GM23338 (cell line): ENCODE measurements around the gene SNTG2. TPM values are rescaled to one million over a fixed set of nuclear protein-coding genes. Genes with fewer than 3 reads are reported as not detected.

Source experiments
- ATAC-seq: fragments of 200-7000 bp; cut with Tn5 transposase; 3 replicates; pipeline ENCODE4 v1.9.1; 2020
- DNase-seq: peaks from one replicate; pipeline ENCODE4 v3.0.0-alpha.2; 2015; ENCODE audit warnings: low spot score
- H2AFZ ChIP-seq: fragments of 200-600 bp; sonication (generic); 2 replicates; pipeline ENCODE4 v1.8.0; 2016; ENCODE audit warnings: antibody characterized with exemption, mild to moderate bottlenecking, moderate library complexity
- H3F3A ChIP-seq: fragments of 200-600 bp; sonication (generic); replicated peaks from 2 replicates; pipeline ENCODE4 v1.8.0; 2017; ENCODE audit warnings: antibody characterized with exemption, mixed run types, low read depth
- H3K27ac ChIP-seq: fragments of 200-600 bp; sonication (generic); 2 replicates; pipeline ENCODE4 v1.6.1; 2016; ENCODE audit warnings: low read depth
- H3K27me3 ChIP-seq: fragments of 200-600 bp; sonication (generic); 2 replicates; pipeline ENCODE4 v1.8.0; 2016; ENCODE audit warnings: mild to moderate bottlenecking, mixed run types, moderate library complexity; ENCODE audit not compliant: insufficient read depth
- H3K36me3 ChIP-seq: fragments of 200-600 bp; sonication (generic); 2 replicates; pipeline ENCODE4 v1.8.0; 2016; ENCODE audit warnings: mild to moderate bottlenecking; ENCODE audit not compliant: insufficient read depth
- H3K4me1 ChIP-seq: fragments of 200-600 bp; sonication (generic); 2 replicates; pipeline ENCODE4 v1.8.0; 2016; ENCODE audit warnings: mild to moderate bottlenecking, moderate library complexity; ENCODE audit not compliant: insufficient read depth
- H3K4me2 ChIP-seq: fragments of 200-600 bp; sonication (generic); 2 replicates; pipeline ENCODE4 v1.7.1; 2017; ENCODE audit warnings: mixed run types
- H3K4me3 ChIP-seq: fragments of 200-600 bp; sonication (generic); 2 replicates; pipeline ENCODE4 v1.6.1; 2016; ENCODE audit warnings: mixed run types
- H3K79me2 ChIP-seq: fragments of 200-600 bp; sonication (generic); replicated peaks from 2 replicates; pipeline ENCODE4 v1.8.0; 2017; ENCODE audit warnings: mild to moderate bottlenecking; ENCODE audit not compliant: insufficient read depth
- H3K9me2 ChIP-seq: fragments of 200-600 bp; sonication (generic); 2 replicates; pipeline ENCODE4 v1.8.0; 2017; ENCODE audit not compliant: insufficient read depth
- H4K20me1 ChIP-seq: fragments of 200-600 bp; sonication (generic); replicated peaks from 2 replicates; pipeline ENCODE4 v1.8.0; 2017; ENCODE audit warnings: mild to moderate bottlenecking; ENCODE audit not compliant: insufficient read depth
- H3K27ac Mint-ChIP-seq: 2 replicates; pipeline ENCODE4 v1.8.0; 2020; ENCODE audit warnings: inconsistent platforms, mild to moderate bottlenecking, moderate library complexity, mixed read lengths
- H3K27me3 Mint-ChIP-seq: 3 replicates; pipeline ENCODE4 v1.8.0; 2022; ENCODE audit warnings: low read depth, mild to moderate bottlenecking, moderate library complexity, mixed read lengths, inconsistent platforms; ENCODE audit not compliant: insufficient read depth, poor library complexity
- H3K36me3 Mint-ChIP-seq: 3 replicates; pipeline ENCODE4 v1.8.0; 2021; ENCODE audit warnings: low read depth, mild to moderate bottlenecking, inconsistent platforms, moderate library complexity, mixed read lengths
- H3K4me1 Mint-ChIP-seq: 3 replicates; pipeline ENCODE4 v1.8.0; 2020; ENCODE audit warnings: mild to moderate bottlenecking, inconsistent platforms, mixed read lengths
- H3K4me3 Mint-ChIP-seq: 3 replicates; pipeline ENCODE4 v1.8.0; 2021; ENCODE audit warnings: moderate library complexity, mild to moderate bottlenecking, inconsistent platforms, mixed read lengths
- H3K9me3 Mint-ChIP-seq: 3 replicates; pipeline ENCODE4 v1.8.0; 2020; ENCODE audit warnings: moderate library complexity, mild to moderate bottlenecking, inconsistent platforms, mixed read lengths
- EZH2 ChIP-seq: fragments of 200-600 bp; sonication (generic); IDR thresholded peaks from one replicate; pipeline ENCODE4 v1.8.0; 2017; ENCODE audit warnings: antibody characterized with exemption, mild to moderate bottlenecking, low read depth; ENCODE audit not compliant: unreplicated experiment
- JUNB ChIP-seq: IDR thresholded peaks from one replicate; pipeline ENCODE4 v1.6.1; 2016; ENCODE audit warnings: antibody characterized with exemption; ENCODE audit not compliant: unreplicated experiment
- NANOG ChIP-seq: IDR thresholded peaks from 2 replicates; pipeline ENCODE4 v1.6.1; 2016; ENCODE audit warnings: antibody characterized with exemption, borderline replicate concordance
- STAT1 ChIP-seq: IDR thresholded peaks from one replicate; pipeline ENCODE4 v1.6.1; 2016; ENCODE audit warnings: antibody characterized with exemption; ENCODE audit not compliant: unreplicated experiment
- ZNF331 ChIP-seq: fragments of 250-450 bp; sonication (Bioruptor Pico); IDR thresholded peaks from 2 replicates; pipeline ENCODE4 v1.5.0; 2020; ENCODE audit warnings: low read depth, mild to moderate bottlenecking, moderate library complexity
- polyA plus RNA-seq: library from polyadenylated mRNA; unstranded; fragments of >200 nt; fragmentation: Nextera tagmentation; extraction: Ambion mirVana; gene quantifications from 2 replicates; pipeline ENCODE4 v1.2.1, GENCODE V29; 2016
- total RNA-seq: library from RNA; depleted of rRNA; stranded (reverse); fragments of >200 nt; shearing (Covaris generic); gene quantifications from 2 replicates; pipeline ENCODE4 v1.2.3, GENCODE V29; 2014
- TF ChIP-seq, protein P1 (sequence below): fragments of 250-450 bp; sonication (Bioruptor Pico); IDR thresholded peaks from 2 replicates; pipeline ENCODE4 v1.5.0; 2020; ENCODE audit warnings: mild to moderate bottlenecking, moderate library complexity
- TF ChIP-seq, protein P2 (sequence below), 2 experiments: fragments of 200-600 bp in 1 of 2; sonication (generic) in 1 of 2; conservative IDR thresholded peaks; 2 replicates each; pipeline versions ENCODE4 v1.5.1 to v1.6.1; 2016 to 2017; ENCODE audit warnings: antibody characterized with exemption in 2 of 2, low read depth in 2 of 2, mild to moderate bottlenecking in 2 of 2, moderate library complexity in 1 of 2

SNTG2 gene
- total and polyA plus RNA-seq, 2 experiments from 2014 or later, result 27.5 to 60.4 TPM

DNA sequence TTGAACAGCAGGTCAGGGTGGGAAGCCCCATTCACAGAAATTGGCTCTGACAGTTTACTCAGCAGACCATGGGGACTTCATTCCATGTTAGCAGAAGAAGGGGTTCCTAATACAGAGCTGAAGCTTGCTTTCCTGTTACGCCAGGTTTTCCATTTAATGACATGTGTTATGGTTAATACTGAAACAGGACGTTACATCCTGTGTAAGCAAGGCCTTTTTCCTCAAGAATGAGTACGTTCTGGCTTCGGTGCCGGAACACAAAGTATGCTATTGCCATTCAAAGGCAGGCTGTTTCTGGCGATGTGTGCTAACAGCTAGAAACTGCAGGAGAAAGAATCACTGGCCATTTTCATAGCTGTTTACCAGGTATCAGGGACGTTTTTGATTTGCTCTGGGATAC, 190.4 kb downstream of the SNTG2 start (continued):
- TF ChIP-seq, protein P1, sequence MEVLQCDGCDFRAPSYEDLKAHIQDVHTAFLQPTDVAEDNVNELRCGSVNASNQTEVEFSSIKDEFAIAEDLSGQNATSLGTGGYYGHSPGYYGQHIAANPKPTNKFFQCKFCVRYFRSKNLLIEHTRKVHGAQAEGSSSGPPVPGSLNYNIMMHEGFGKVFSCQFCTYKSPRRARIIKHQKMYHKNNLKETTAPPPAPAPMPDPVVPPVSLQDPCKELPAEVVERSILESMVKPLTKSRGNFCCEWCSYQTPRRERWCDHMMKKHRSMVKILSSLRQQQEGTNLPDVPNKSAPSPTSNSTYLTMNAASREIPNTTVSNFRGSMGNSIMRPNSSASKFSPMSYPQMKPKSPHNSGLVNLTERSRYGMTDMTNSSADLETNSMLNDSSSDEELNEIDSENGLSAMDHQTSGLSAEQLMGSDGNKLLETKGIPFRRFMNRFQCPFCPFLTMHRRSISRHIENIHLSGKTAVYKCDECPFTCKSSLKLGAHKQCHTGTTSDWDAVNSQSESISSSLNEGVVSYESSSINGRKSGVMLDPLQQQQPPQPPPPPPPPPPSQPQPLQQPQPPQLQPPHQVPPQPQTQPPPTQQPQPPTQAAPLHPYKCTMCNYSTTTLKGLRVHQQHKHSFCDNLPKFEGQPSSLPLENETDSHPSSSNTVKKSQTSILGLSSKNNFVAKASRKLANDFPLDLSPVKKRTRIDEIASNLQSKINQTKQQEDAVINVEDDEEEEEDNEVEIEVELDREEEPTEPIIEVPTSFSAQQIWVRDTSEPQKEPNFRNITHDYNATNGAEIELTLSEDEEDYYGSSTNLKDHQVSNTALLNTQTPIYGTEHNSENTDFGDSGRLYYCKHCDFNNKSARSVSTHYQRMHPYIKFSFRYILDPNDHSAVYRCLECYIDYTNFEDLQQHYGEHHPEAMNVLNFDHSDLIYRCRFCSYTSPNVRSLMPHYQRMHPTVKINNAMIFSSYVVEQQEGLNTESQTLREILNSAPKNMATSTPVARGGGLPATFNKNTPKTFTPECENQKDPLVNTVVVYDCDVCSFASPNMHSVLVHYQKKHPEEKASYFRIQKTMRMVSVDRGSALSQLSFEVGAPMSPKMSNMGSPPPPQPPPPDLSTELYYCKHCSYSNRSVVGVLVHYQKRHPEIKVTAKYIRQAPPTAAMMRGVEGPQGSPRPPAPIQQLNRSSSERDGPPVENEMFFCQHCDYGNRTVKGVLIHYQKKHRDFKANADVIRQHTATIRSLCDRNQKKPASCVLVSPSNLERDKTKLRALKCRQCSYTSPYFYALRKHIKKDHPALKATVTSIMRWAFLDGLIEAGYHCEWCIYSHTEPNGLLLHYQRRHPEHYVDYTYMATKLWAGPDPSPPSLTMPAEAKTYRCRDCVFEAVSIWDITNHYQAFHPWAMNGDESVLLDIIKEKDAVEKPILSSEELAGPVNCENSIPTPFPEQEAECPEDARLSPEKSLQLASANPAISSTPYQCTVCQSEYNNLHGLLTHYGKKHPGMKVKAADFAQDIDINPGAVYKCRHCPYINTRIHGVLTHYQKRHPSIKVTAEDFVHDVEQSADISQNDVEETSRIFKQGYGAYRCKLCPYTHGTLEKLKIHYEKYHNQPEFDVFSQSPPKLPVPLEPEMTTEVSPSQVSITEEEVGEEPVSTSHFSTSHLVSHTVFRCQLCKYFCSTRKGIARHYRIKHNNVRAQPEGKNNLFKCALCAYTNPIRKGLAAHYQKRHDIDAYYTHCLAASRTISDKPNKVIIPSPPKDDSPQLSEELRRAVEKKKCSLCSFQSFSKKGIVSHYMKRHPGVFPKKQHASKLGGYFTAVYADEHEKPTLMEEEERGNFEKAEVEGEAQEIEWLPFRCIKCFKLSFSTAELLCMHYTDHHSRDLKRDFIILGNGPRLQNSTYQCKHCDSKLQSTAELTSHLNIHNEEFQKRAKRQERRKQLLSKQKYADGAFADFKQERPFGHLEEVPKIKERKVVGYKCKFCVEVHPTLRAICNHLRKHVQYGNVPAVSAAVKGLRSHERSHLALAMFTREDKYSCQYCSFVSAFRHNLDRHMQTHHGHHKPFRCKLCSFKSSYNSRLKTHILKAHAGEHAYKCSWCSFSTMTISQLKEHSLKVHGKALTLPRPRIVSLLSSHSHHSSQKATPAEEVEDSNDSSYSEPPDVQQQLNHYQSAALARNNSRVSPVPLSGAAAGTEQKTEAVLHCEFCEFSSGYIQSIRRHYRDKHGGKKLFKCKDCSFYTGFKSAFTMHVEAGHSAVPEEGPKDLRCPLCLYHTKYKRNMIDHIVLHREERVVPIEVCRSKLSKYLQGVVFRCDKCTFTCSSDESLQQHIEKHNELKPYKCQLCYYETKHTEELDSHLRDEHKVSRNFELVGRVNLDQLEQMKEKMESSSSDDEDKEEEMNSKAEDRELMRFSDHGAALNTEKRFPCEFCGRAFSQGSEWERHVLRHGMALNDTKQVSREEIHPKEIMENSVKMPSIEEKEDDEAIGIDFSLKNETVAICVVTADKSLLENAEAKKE (CRISPR knock-in tag), result no peak
- no peak for TF ChIP-seq JUNB

DNA sequence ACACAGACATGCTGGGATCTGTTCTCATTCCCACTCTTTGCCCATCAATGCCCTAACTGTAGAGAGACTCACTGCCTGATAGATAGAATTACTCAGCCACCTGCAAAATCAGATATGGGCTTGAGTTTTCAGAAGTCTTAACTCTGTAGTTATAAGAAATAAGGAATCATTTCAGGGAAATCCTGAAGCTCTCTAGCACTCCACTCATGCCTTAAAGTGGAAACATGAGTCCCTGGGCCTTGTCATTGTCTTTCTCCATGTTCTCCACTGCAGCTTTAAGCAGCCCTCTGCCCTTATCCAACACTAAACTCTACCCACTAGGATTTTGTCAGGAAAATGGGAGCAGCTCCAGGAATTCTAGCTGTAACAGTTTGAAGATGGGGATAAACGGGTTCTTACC, 192.5 kb downstream of the SNTG2 start:
- Histone ChIP-seq H3K27me3 (no peaks in the 10 kb centered on the region), H3K36me3 (peaks cover 18% of the 10 kb centered on the region), H3F3A (no peaks in the 10 kb centered on the region), H3K4me2 (no peak overlapping the region), H2AFZ (no peak overlapping the region), H3K4me1 (no peaks in the 10 kb centered on the region), H3K4me3 (no peak overlapping the region), H4K20me1 (0 out of 2 replicates have a peak, but pooled peaks cover 6% of the 10 kb centered on the region), H3K27ac (no peak overlapping the region), H3K79me2 (no peaks in the 10 kb centered on the region), H3K9me2 (no peaks in the 10 kb centered on the region)
- Mint-ChIP-seq H3K4me1 (peaks cover 5% of the 10 kb centered on the region; the same call in 1 of the 3 replicates), H3K4me3 (no peak overlapping the region), H3K27me3 (peaks cover 12% of the 10 kb centered on the region), H3K36me3 (peaks cover 33% of the 10 kb centered on the region; the same call in 2 of the 3 replicates), H3K9me3 (no peaks in the 10 kb centered on the region; the same call in 1 of the 3 replicates), H3K27ac (no peak overlapping the region)
- ATAC-seq (no peak), DNase-seq (no peak)
- TF ChIP-seq NANOG, result no peak
- no peak for TF ChIP-seq STAT1
- TF ChIP-seq ZNF331, result no peak
- no peak for TF ChIP-seq EZH2
- TF ChIP-seq, protein P1 (CRISPR knock-in tag), result no peak
- TF ChIP-seq, protein P2, sequence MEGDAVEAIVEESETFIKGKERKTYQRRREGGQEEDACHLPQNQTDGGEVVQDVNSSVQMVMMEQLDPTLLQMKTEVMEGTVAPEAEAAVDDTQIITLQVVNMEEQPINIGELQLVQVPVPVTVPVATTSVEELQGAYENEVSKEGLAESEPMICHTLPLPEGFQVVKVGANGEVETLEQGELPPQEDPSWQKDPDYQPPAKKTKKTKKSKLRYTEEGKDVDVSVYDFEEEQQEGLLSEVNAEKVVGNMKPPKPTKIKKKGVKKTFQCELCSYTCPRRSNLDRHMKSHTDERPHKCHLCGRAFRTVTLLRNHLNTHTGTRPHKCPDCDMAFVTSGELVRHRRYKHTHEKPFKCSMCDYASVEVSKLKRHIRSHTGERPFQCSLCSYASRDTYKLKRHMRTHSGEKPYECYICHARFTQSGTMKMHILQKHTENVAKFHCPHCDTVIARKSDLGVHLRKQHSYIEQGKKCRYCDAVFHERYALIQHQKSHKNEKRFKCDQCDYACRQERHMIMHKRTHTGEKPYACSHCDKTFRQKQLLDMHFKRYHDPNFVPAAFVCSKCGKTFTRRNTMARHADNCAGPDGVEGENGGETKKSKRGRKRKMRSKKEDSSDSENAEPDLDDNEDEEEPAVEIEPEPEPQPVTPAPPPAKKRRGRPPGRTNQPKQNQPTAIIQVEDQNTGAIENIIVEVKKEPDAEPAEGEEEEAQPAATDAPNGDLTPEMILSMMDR (conservative IDR thresholded peaks at IDR 0.05; ENCODE audit: low read depth in 2 of 2), result no peak
